A549 (cell line): ENCODE measurements around the gene AGRN. TPM values are rescaled to one million over a fixed set of nuclear protein-coding genes. Genes with fewer than 3 reads are reported as not detected.

Source experiments
- ATAC-seq, 2 experiments: fragments of 200-7000 bp in 1 of 2; fragments of >200 bp in 1 of 2; cut with Nextera tagmentation in 1 of 2; cut with Tn5 transposase in 1 of 2; 3 replicates each; pipeline versions ENCODE4 v1.8.0 to v1.9.1; 2018 to 2020; ENCODE audit warnings: mild to moderate bottlenecking in 1 of 2, moderate library complexity in 1 of 2
- CTCF ChIA-PET: fragments of 300-600 bp; sonication (Branson Sonifier 250); formaldehyde crosslinking; extraction: SDS; loops from one replicate; lab custom pipeline; 2021; ENCODE audit warnings: antibody characterized with exemption, inconsistent platforms; lab: Yijun Ruan, JAX
- POLR2A ChIA-PET: fragments of 350-600 bp; formaldehyde crosslinking; extraction: SDS; loops from one replicate; lab custom pipeline; 2021; ENCODE audit warnings: antibody characterized with exemption, inconsistent platforms; lab: Yijun Ruan, JAX
- DNase-seq, 2 experiments: peaks; one replicate each; pipeline versions ENCODE4 v3.0.0 to v3.0.0-alpha.2; 2011 to 2016; ENCODE audit warnings: low read depth in 1 of 2, low spot score in 1 of 2
- FAIRE-seq: peaks from 2 replicates; lab custom pipeline; 2011; peaks lifted over from hg19 to GRCh38; lab: Jason Lieb, UNC
- H3K27ac ChIP-seq, 2 experiments: fragments of >200 bp; sonication (Bioruptor Twin); formaldehyde crosslinking; 3 replicates each; pipeline ENCODE4 v1.5.1; 2016 to 2017
- H3K4me1 ChIP-seq: fragments of >200 bp; sonication (Bioruptor Twin); formaldehyde crosslinking; 3 replicates; pipeline ENCODE4 v1.6.1; 2016
- H3K4me2 ChIP-seq: fragments of >200 bp; sonication (Bioruptor Twin); formaldehyde crosslinking; 3 replicates; pipeline ENCODE4 v1.6.1; 2016
- H3K4me3 ChIP-seq: fragments of >200 bp; sonication (Bioruptor Twin); formaldehyde crosslinking; 3 replicates; pipeline ENCODE4 v1.5.1; 2016
- H3K9me3 ChIP-seq: fragments of >200 bp; sonication (Bioruptor Twin); formaldehyde crosslinking; 3 replicates; pipeline ENCODE4 v1.6.1; 2016
- BHLHE40 ChIP-seq: IDR thresholded peaks from 2 replicates; pipeline ENCODE4 v1.6.1; 2012; ENCODE audit warnings: low read depth, low read length, inconsistent platforms
- CBX2 ChIP-seq: fragments of 200-600 bp; sonication (generic); IDR thresholded peaks from 2 replicates; pipeline ENCODE4 v1.6.1; 2016; ENCODE audit warnings: low read depth, mild to moderate bottlenecking, borderline replicate concordance
- CBX8 ChIP-seq: fragments of 200-600 bp; sonication (generic); IDR thresholded peaks from 2 replicates; pipeline ENCODE4 v1.6.1; 2016
- CHD4 ChIP-seq: fragments of 200-600 bp; sonication (generic); IDR thresholded peaks from 2 replicates; pipeline ENCODE4 v1.6.1; 2016; ENCODE audit warnings: antibody characterized with exemption, mild to moderate bottlenecking, borderline replicate concordance
- ELK1 ChIP-seq: fragments of 150-350 bp; IDR thresholded peaks from 2 replicates; pipeline ENCODE4 v1.6.1; 2014; ENCODE audit warnings: low read depth, mild to moderate bottlenecking, low read length
- FOSB ChIP-seq: fragments of 250-450 bp; sonication (Bioruptor Pico); IDR thresholded peaks from 2 replicates; pipeline ENCODE4 v1.5.0; 2020; ENCODE audit warnings: mild to moderate bottlenecking, moderate library complexity
- FOSL2 ChIP-seq, 2 experiments: fragments of 450-650 bp in 1 of 2; fragments of >200 bp in 1 of 2; sonication (Bioruptor Twin) in 1 of 2; formaldehyde crosslinking; IDR thresholded peaks; 2 replicates each; pipeline versions ENCODE4 v1.5.0 to v1.6.1; 2016 to 2020; ENCODE audit warnings: mild to moderate bottlenecking in 1 of 2, moderate library complexity in 1 of 2
- GATA3 ChIP-seq: IDR thresholded peaks from 2 replicates; pipeline ENCODE4 v1.6.1; 2012; ENCODE audit warnings: borderline replicate concordance
- HEYL ChIP-seq: fragments of 250-450 bp; sonication (Bioruptor Pico); IDR thresholded peaks from 2 replicates; pipeline ENCODE4 v1.8.0; 2021; ENCODE audit warnings: mild to moderate bottlenecking, moderate library complexity
- HMGXB4 ChIP-seq: fragments of 250-450 bp; sonication (Bioruptor Pico); IDR thresholded peaks from 2 replicates; pipeline ENCODE4 v1.5.0; 2021; ENCODE audit warnings: mild to moderate bottlenecking, moderate library complexity, borderline replicate concordance
- HOXB13 ChIP-seq: fragments of 250-450 bp; sonication (Bioruptor Pico); IDR thresholded peaks from 2 replicates; pipeline ENCODE4 v1.5.0; 2020; ENCODE audit warnings: low read depth, mild to moderate bottlenecking, moderate library complexity
- HOXB5 ChIP-seq: fragments of 250-450 bp; sonication (Bioruptor Pico); IDR thresholded peaks from 2 replicates; pipeline ENCODE4 v1.5.0; 2020; ENCODE audit warnings: mild to moderate bottlenecking, moderate library complexity
- JUNB ChIP-seq: fragments of >200 bp; sonication (Bioruptor Twin); formaldehyde crosslinking; IDR thresholded peaks from 2 replicates; pipeline ENCODE4 v1.6.1; 2016
- KDM5A ChIP-seq: fragments of 200-600 bp; sonication (generic); IDR thresholded peaks from 2 replicates; pipeline ENCODE4 v1.6.1; 2016; ENCODE audit warnings: antibody characterized with exemption, mild to moderate bottlenecking
- MAX ChIP-seq: IDR thresholded peaks from 2 replicates; pipeline ENCODE4 v1.6.1; 2012
- MAZ ChIP-seq: fragments of 150-350 bp; IDR thresholded peaks from 2 replicates; pipeline ENCODE4 v1.6.1; 2014; ENCODE audit warnings: antibody characterized with exemption, low read depth, low read length, borderline replicate concordance
- NFE2L2 ChIP-seq: fragments of 150-350 bp; conservative IDR thresholded peaks from 2 replicates; pipeline ENCODE4 v1.6.1; 2014; ENCODE audit warnings: low read length
- NPAS2 ChIP-seq: fragments of 250-450 bp; sonication (Bioruptor Pico); IDR thresholded peaks from 2 replicates; pipeline ENCODE4 v1.8.0; 2022; ENCODE audit warnings: mild to moderate bottlenecking, moderate library complexity, borderline replicate concordance
- PHF8 ChIP-seq: fragments of 200-600 bp; sonication (generic); IDR thresholded peaks from 2 replicates; pipeline ENCODE4 v1.6.1; 2016; ENCODE audit warnings: low read depth, mild to moderate bottlenecking, antibody characterized with exemption, moderate library complexity, borderline replicate concordance
- POLR2A ChIP-seq: IDR thresholded peaks from 2 replicates; pipeline ENCODE4 v1.6.1; 2012; ENCODE audit warnings: mild to moderate bottlenecking, low read length
- POLR2AphosphoS2 ChIP-seq: conservative IDR thresholded peaks from 2 replicates; pipeline ENCODE4 v1.6.1; 2012; ENCODE audit warnings: low read length, improper control_type of control experiment, inconsistent platforms
- RAD21 ChIP-seq, 2 experiments: fragments of >200 bp in 1 of 2; sonication (Bioruptor Twin) in 1 of 2; formaldehyde crosslinking in 1 of 2; IDR thresholded peaks in 1 of 2; conservative IDR thresholded peaks in 1 of 2; 2 replicates in 1 of 2; 3 replicates in 1 of 2; pipeline ENCODE4 v1.6.1; 2012 to 2018; ENCODE audit warnings: inconsistent platforms in 1 of 2
- RARB ChIP-seq: fragments of 250-450 bp; sonication (Bioruptor Pico); IDR thresholded peaks from 2 replicates; pipeline ENCODE4 v1.8.0; 2021; ENCODE audit warnings: mild to moderate bottlenecking, moderate library complexity
- RFX5 ChIP-seq: fragments of 450-650 bp; IDR thresholded peaks from 2 replicates; pipeline ENCODE4 v1.7.1; 2014; ENCODE audit warnings: antibody characterized with exemption, mild to moderate bottlenecking, moderate library complexity
- SMC3 ChIP-seq: fragments of >200 bp; sonication (Bioruptor Twin); formaldehyde crosslinking; IDR thresholded peaks from 3 replicates; pipeline ENCODE4 v1.6.1; 2018; ENCODE audit warnings: inconsistent platforms
- TP53 ChIP-seq: fragments of 250-450 bp; sonication (Bioruptor Pico); IDR thresholded peaks from 2 replicates; pipeline ENCODE4 v1.5.0; 2021; ENCODE audit warnings: mild to moderate bottlenecking, moderate library complexity
- USF2 ChIP-seq: fragments of 450-650 bp; IDR thresholded peaks from 2 replicates; pipeline ENCODE4 v1.6.1; 2014; ENCODE audit warnings: antibody characterized with exemption
- WGBS: methylation state at CpG from one replicate; pipeline ENCODE4 v1.1.6; 2017; ENCODE audit errors: missing lambda C conversion rate; 5-methylcytosine and 5-hydroxymethylcytosine counted together
- polyA plus RNA-seq, 4 experiments: library from polyadenylated mRNA; depleted of rRNA in 3 of 4; stranded (reverse); fragments of >200 nt; fragmentation: RNase III in 1 of 4; extraction: RNeasy Plus Mini Kit Qiagen cat#74134 plus additional on column Dnase treatment in 1 of 4; gene quantifications; 2 replicates in 3 of 4; 3 replicates in 1 of 4; pipeline ENCODE4 v1.2.3, GENCODE V29; 2011 to 2017

Gene AGRN
- polyA plus RNA-seq, 2 of the 4 experiments (the other 2 are of a cell fraction) = 23.9 to 90.9 TPM

- TF ChIP-seq PHF8 = no peak
- TF ChIP-seq FOSB = no peak
- no peak for TF ChIP-seq RFX5
- TF ChIP-seq NPAS2 = no peak
- no peak for TF ChIP-seq ELK1
- no peak for TF ChIP-seq POLR2AphosphoS2
- TF ChIP-seq HEYL (CRISPR knock-in tag) = no peak
- TF ChIP-seq HOXB5 (CRISPR knock-in tag) = no peak
- TF ChIP-seq NFE2L2 = no peak
- TF ChIP-seq JUNB = no peak
- no peak for TF ChIP-seq CBX8
- TF ChIP-seq KDM5A = no peak
- TF ChIP-seq HOXB13 = no peak
- Histone ChIP-seq H3K27ac (no peak overlapping the region), H3K4me3 (no peak overlapping the region), H3K4me1 (no peaks in the 10 kb centered on the region), H3K4me2 (no peak overlapping the region), H3K9me3 (no peaks in the 10 kb centered on the region)
- ATAC-seq (no peak), FAIRE-seq (no peak), DNase-seq (no peak)
- ChIA-PET POLR2A (no interaction called here), CTCF (interaction anchor here (0.8 to 1.0 kb wide), 2 partner anchors 102 to 111 kb away, joined by 3 read pairs; no protein-coding TSS in a partner anchor)
- 89% methylated on average over 9 of the region's 17 CpGs for WGBS
These were observed 67.0 kb downstream of the AGRN start for GRCh38 chr1:1086911-1087341.

- no peak for TF ChIP-seq POLR2A
- no peak for TF ChIP-seq TP53 (CRISPR knock-in tag)
- TF ChIP-seq RAD21 (conservative IDR thresholded peaks at IDR 0.05 in 1 of 2, IDR thresholded peaks at IDR 0.05 in 1 of 2) = no peak
- TF ChIP-seq RFX5 = no peak
- no peak for TF ChIP-seq FOSB
- no peak for TF ChIP-seq ELK1
- TF ChIP-seq CHD4 = no peak
- no peak for TF ChIP-seq CBX2
- TF ChIP-seq JUNB = no peak
- no peak for TF ChIP-seq BHLHE40
- Histone ChIP-seq H3K4me3 (no peak overlapping the region), H3K27ac (no peak overlapping the region), H3K4me2 (no peak overlapping the region), H3K4me1 (no peaks in the 10 kb centered on the region), H3K9me3 (no peaks in the 10 kb centered on the region)
- CTCF ChIA-PET = interaction anchor here (1.0 kb wide), 1 partner anchor 103 kb away, joined by 3 read pairs; no protein-coding TSS in a partner anchor
- POLR2A ChIA-PET = no interaction called here
- DNase-seq = no peak
- no peak for ATAC-seq
- WGBS = 89% methylated on average over 19 of the region's 38 CpGs
- FAIRE-seq = no peak
These were observed 67.6 kb downstream of the AGRN start for GRCh38 chr1:1087351-1088028.

- ATAC-seq (no peak), DNase-seq (no peak), FAIRE-seq (no peak)
- ChIA-PET POLR2A (no interaction called here), CTCF (no interaction called here)
- Histone ChIP-seq H3K4me3 (no peak overlapping the region), H3K4me1 (no peaks in the 10 kb centered on the region), H3K9me3 (no peaks in the 10 kb centered on the region), H3K4me2 (no peak overlapping the region), H3K27ac (no peak overlapping the region)
- TF ChIP-seq TP53 (CRISPR knock-in tag) (no peak), KDM5A (no peak), MAZ (no peak), GATA3 (no peak), USF2 (no peak), FOSL2 (IDR thresholded peaks at IDR 0.05) (no peak), FOSL2 (CRISPR knock-in tag; IDR thresholded peaks at IDR 0.05) (no peak), SMC3 (no peak), HMGXB4 (CRISPR knock-in tag) (no peak), RARB (CRISPR knock-in tag) (no peak), FOSB (no peak), MAX (no peak)
- 91% methylated on average over 18 of the region's 39 CpGs for WGBS
These were observed 68.3 kb downstream of the AGRN start for GRCh38 chr1:1088029-1088800.
